ENCODE data around the gene ZFP36.

Gene ZFP36

GRCh38 chr19:39420769-39421168, 14.1 kb downstream of the ZFP36 start:
- no peak for DNase-seq

GRCh38 chr19:39422020-39422419, 15.4 kb downstream of the ZFP36 start:
- no peak for DNase-seq

- no peak for DNase-seq
These were observed 16.8 kb downstream of the ZFP36 start for GRCh38 chr19:39423258-39424086.

- no peak for DNase-seq
These were observed 18.3 kb downstream of the ZFP36 start for GRCh38 chr19:39424934-39425333.

- DNase-seq = no peak
These were observed 19.1 kb downstream of the ZFP36 start for GRCh38 chr19:39425744-39426143.

GRCh38 chr19:39426170-39426569, 19.5 kb downstream of the ZFP36 start:
- no peak for DNase-seq

GRCh38 chr19:39427707-39428106, 21.1 kb downstream of the ZFP36 start:
- DNase-seq = no peak

GRCh38 chr19:39428283-39429112, 21.9 kb downstream of the ZFP36 start:
- no peak for DNase-seq

GRCh38 chr19:39430675-39431593, 24.3 kb downstream of the ZFP36 start:
- DNase-seq = peak; percentile 74

GRCh38 chr19:39432677-39433025, 26.0 kb downstream of the ZFP36 start:
- DNase-seq = no peak

- DNase-seq = no peak
These were observed 26.9 kb downstream of the ZFP36 start for GRCh38 chr19:39433480-39434079.

GRCh38 chr19:39434123-39435076, 27.8 kb downstream of the ZFP36 start:
- DNase-seq = no peak

- DNase-seq = peak; percentile 100
These were observed 29.1 kb downstream of the ZFP36 start, which contains the start of gene RPS16 for GRCh38 chr19:39435499-39436349. TSS of gene RPS16 (minus strand) at chr19:39435949. CDS start at chr19:39435895, 54 bp downstream.

GRCh38 chr19:39436350-39436716, 29.7 kb downstream of the ZFP36 start:
- DNase-seq = no peak

- DNase-seq = no peak
These were observed 31.8 kb downstream of the ZFP36 start for GRCh38 chr19:39438270-39438934.

GRCh38 chr19:39444598-39445195, 38.0 kb downstream of the ZFP36 start:
- no peak for DNase-seq

- peak; percentile 99 for DNase-seq
These were observed 38.8 kb downstream of the ZFP36 start, which contains the start of gene SUPT5H for GRCh38 chr19:39445196-39446111. TSS of gene SUPT5H (plus strand) at chr19:39445582. CDS start at chr19:39445891, 309 bp downstream.
